HL-60/S4 treated with phorbol 12-myristate 13-acetate at 8.2 ng/mL for 4 days and 3 days (cell line): ENCODE data around the gene DIPK1B.

ENCODE experiments used
- in situ Hi-C: fragments of 300-500 bp; cut with MboI; formaldehyde crosslinking; loops from 2 replicates; pipeline ENCODE4 v1.15.0; 2022; ENCODE audit warnings: low sequenced_read_pairs

DIPK1B gene

GRCh38 chr9:136718345-136719194 lies 6.2 kb downstream of the DIPK1B start:
- in situ Hi-C loops, result no loop called here

- in situ Hi-C loops, result no loop called here
These were observed 7.0 kb downstream of the DIPK1B start for GRCh38 chr9:136719195-136719880.

DNA sequence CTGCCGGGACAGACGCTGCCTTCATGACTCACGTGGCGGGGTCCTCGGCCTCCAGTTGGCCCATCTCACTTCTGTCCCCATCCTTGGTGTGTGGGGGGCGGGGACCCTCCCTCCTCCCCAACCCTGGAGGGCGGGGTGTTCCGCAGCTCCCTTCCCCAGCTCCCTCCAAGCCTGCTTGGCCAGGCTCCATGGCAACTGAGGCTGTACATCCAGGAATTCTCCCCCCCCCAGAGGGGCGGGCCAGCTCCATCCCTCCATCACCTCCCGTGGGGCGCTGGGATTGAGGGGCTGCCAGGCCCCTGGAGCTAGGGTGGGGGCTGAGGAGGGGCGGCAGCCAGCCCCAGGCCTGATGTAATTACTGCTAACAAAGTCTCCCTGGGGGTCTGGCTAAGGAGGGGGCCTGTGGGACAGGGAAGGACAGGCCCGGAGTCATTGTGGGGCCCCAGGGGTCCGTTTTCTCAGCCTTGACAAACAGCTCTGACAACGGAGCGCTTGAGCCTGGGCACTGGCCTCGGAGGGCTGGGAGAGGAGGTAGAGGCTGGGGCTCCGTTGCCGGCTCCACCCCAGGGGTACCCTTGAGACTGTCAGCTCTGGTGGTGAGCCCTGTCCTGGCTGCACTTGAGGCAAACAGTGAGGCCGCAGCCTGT lies 8.0 kb downstream of the DIPK1B start:
- in situ Hi-C loops, result no loop called here

DNA sequence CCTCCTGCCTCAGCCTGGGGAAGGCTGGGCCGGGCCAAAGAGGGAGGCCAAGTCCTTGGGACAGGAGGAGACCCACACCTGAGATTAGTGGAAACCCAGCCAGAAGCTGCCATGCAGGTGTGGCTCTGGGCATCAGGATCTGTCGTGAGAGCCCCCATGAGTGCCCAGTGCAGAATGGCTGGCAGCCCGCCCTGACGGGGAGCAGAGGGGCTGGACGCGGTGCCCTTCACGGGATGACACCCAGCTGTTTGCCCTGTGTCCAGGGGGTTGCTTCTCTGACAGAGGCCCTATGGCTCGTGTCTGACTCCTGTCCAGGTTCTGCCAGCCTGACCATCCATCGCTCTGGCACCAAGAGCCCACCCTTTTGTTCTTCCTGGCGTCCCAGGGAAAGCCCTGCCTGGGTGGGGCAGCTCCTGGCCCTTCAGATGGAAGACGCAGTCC lies 8.5 kb downstream of the DIPK1B start:
- in situ Hi-C loops, result no loop called here

DNA sequence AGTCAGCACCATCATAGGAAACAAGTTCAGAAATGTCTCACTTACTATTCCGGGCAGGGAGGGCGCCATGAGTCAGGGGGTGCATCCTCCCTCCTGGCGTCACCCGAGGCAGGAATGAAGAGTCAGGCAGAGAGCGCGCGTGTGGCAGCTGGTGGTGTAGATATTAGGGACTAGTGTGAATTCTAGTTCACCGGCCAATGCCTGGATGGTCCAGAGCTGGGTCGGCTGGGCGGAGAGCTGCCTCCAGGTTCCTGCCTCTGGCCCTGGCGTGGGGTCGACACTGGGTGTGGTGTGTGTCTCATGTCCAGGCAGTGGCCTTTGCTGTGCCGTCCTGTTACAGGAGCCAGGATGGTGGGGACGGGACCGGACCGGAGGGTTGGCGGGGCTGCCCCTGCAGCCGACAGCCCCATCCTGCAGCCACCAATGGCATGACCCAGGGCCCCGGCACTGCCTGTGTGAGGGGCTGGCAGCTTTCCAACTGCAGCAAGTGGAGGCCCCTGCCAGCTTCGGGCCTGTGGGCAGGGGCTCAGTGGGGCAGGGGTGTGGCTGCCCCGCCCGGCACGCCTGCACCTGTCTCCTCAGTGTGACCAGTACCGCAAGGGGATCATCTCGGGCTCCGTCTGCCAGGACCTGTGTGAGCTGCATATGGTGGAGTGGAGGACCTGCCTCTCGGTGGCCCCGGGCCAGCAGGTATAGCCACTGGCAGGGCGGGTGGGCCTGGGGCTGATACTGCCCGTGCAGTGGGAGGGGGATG lies 9.1 kb downstream of the DIPK1B start:
- in situ Hi-C loops, result no loop called here

- in situ Hi-C loops, result no loop called here
These were observed 10.0 kb downstream of the DIPK1B start for GRCh38 chr9:136722093-136722968.

DNA sequence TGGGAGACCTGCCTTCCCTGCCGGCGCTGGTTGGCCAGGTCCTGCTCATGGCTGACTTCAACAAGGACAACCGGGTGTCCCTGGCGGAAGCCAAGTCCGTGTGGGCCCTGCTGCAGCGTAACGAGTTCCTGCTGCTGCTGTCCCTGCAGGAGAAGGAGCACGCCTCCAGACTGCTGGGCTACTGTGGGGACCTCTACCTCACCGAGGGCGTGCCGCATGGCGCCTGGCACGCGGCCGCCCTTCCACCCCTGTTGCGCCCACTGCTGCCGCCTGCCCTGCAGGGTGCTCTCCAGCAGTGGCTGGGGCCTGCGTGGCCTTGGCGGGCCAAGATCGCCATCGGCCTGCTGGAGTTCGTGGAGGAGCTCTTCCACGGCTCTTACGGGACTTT lies 10.6 kb downstream of the DIPK1B start:
- in situ Hi-C loops, result no loop called here

DNA sequence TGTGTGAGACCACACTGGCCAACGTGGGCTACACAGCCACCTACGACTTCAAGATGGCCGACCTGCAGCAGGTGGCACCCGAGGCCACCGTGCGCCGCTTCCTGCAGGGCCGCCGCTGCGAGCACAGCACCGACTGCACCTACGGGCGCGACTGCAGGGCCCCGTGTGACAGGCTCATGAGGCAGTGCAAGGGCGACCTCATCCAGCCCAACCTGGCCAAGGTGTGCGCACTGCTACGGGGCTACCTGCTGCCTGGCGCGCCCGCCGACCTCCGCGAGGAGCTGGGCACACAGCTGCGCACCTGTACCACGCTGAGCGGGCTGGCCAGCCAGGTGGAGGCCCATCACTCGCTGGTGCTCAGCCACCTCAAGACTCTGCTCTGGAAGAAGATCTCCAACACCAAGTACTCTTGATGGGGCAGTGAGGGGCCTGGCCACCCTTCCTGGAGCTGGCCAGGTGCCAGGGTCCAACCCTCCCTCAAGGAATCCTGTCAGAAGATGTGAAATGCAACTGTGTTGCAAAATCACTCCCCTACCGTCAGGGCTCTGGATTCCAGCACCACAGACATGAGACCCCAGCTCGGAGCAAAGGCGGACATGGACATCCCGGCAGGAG lies 11.1 kb downstream of the DIPK1B start:
- in situ Hi-C loops, result no loop called here

DNA sequence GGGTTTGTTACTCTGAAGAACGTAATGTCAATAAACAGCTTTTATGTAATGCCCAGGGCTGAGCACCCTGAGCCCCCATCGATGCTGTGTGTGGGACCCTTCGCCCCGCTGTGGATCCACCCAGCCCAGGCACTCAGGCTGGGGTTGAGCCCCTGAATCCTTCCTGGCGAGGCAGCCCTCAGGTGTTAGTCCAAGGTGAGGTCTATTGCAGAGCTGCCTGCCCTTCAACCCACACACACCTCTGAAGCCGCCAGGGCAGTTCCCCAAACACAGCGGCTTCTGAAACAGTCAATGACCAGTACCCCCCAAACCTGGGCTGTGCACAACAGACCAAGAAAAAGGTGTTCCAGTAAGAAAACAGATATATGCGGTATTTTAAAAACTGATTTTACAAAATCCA lies 11.6 kb downstream of the DIPK1B start:
- in situ Hi-C loops, result no loop called here

DNA sequence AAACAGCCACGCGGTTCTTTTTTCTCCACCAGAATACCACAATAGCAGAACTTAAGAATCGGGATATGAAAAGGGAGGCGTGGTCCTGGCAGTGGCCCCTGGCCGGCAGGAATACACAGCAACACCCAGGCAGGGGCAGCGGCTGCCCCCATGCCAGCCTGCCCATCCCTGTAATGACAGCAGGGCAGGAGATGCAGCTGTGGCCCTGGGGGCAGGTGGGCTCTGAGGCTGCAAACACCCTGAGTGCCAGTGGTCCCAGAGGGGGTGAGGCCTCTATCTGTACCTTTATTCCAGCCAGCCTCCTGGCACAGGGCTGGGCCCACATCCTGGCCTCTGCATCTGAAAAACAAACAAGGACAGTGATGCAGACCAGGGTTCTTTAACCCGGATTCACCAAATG lies 12.4 kb downstream of the DIPK1B start:
- in situ Hi-C loops, result no loop called here

- in situ Hi-C loops, result no loop called here
These were observed 13.2 kb downstream of the DIPK1B start for GRCh38 chr9:136725612-136726011.

DNA sequence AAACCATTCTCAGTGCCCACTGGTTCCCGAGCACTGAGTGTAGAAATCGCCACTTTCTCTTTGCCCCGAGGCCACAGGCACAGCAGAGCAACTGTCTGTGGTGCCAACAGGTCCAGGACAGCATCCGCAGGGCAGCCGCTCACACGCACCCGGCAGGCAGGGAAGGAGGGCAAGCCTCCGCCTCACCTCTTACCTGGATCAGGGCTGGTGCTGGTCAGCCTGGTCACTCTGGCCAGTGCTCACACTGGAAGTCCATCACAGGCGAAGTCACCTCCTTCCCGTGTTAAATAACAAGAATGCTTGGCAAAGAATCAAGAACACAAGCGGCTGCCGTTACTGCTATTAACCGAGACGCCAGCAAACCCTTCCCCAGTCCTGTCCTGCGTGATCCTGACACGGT lies 13.7 kb downstream of the DIPK1B start:
- in situ Hi-C loops, result no loop called here

GRCh38 chr9:136726631-136727191 lies 14.3 kb downstream of the DIPK1B start:
- in situ Hi-C loops, result no loop called here

DNA sequence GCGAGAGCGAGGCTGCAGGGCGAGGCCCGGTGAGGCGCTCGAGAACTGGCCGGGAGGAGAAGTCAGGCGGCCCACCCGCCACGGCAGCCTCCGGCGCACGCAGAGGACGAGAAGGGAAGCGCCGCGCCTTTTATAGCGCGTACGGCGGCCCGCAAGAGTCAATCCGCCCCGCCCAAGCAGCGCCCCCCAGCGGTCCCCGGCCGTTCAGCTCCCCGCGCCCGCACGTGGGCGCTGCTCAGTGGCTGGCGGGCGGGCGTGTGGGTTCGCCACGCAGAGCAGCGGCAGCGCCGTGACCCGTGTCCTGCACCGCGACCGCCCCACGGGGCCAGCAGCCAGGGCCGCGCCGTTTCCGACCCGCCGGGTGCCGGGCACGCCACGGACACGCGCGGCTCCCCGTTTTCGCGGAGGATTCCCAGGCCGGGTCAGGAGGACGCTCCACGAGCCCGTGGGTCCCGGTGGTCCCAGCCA lies 15.7 kb downstream of the DIPK1B start:
- in situ Hi-C loops, result no loop called here

- in situ Hi-C loops, result no loop called here
These were observed 16.3 kb downstream of the DIPK1B start for GRCh38 chr9:136728548-136729123.

DNA sequence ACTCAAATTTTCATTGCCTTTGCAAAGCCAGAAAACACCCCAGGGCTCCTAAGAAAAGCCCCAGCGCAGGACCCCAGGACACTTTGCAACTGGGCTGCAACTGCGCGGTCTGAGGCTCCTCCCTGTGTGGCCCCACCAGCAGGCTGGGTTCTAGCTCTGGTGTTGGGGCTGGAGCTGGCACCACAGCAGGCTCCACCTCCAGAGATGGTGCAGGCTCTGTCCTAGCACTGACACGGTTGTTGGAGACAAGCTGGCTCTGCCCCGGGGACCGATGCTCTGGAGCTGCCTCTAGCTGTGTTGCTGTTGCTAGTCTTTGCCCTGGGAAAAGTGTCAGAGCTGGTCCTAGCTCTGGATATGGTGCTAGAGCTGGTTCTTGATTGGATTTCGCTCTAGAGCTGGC lies 16.8 kb downstream of the DIPK1B start:
- in situ Hi-C loops, result no loop called here

GRCh38 chr9:136729926-136730325 lies 17.6 kb downstream of the DIPK1B start:
- in situ Hi-C loops, result no loop called here

DNA sequence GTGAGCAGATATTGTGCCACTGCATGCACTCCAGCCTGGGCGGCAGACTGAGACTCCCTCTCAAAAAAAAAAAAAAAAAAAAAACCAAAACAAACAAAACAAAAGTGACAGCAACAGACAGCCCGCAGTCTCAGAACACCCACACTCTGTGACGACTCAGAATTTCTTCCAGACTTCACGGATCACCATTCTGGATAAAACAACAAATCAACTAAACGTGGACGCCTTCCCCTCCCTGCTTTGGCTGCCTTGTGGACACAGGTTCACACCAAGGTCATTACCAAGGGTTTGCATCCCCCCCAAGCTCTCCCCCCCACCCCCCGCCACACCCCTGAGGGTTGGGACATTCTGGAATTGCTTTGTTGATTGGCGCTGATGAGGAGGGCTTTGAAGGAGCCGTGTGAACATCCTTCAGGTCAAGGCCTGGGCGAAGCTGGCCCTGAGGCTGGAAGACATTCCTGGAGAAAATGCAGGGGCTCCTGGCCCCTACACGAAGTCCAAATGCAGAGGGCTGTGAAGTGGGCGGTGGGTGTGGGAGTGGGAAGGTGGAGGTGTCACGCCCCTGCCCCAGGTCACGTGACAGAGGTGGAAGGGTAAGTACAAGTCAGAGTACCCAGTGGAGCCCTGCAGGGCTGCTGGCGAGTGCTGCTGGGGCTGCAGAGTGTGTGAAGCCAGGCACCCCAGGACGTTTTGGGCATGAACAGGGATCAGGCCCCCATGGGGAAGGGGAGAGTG lies 20.2 kb downstream of the DIPK1B start:
- in situ Hi-C loops, result no loop called here
